HG03060 (cell line): ENCODE results near the gene DAB2IP.

Experiments
- ATAC-seq: cut with Tn5 transposase; IDR thresholded peaks from one replicate; pipeline ENCODE4 v1.9.1; 2021; ENCODE audit warnings: low read depth, moderate number of reproducible peaks; ENCODE audit not compliant: unreplicated experiment

The DAB2IP gene

GRCh38 chr9:121825031-121825691, 173.7 kb downstream of the DAB2IP start:
- no peak for ATAC-seq

GRCh38 chr9:121826711-121827110, 175.3 kb downstream of the DAB2IP start:
- no peak for ATAC-seq

- no peak for ATAC-seq
Observed at GRCh38 chr9:121827251-121827967, 176.0 kb downstream of the DAB2IP start.

GRCh38 chr9:121830441-121831140, 179.2 kb downstream of the DAB2IP start:
- ATAC-seq = no peak

GRCh38 chr9:121831869-121832268, 180.4 kb downstream of the DAB2IP start:
- ATAC-seq = no peak

- no peak for ATAC-seq
Observed at GRCh38 chr9:121833061-121833460, 181.6 kb downstream of the DAB2IP start.
